Measurements from ENCODE around the gene ZC3H4.

- TF ChIP-seq, protein P1, sequence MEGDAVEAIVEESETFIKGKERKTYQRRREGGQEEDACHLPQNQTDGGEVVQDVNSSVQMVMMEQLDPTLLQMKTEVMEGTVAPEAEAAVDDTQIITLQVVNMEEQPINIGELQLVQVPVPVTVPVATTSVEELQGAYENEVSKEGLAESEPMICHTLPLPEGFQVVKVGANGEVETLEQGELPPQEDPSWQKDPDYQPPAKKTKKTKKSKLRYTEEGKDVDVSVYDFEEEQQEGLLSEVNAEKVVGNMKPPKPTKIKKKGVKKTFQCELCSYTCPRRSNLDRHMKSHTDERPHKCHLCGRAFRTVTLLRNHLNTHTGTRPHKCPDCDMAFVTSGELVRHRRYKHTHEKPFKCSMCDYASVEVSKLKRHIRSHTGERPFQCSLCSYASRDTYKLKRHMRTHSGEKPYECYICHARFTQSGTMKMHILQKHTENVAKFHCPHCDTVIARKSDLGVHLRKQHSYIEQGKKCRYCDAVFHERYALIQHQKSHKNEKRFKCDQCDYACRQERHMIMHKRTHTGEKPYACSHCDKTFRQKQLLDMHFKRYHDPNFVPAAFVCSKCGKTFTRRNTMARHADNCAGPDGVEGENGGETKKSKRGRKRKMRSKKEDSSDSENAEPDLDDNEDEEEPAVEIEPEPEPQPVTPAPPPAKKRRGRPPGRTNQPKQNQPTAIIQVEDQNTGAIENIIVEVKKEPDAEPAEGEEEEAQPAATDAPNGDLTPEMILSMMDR (conservative IDR thresholded peaks at IDR 0.05; ENCODE audit: low read length) = no peak
- TF ChIP-seq EZH2phosphoT487 (IDR thresholded peaks at IDR 0.05; ENCODE audit: borderline replicate concordance) = no peak
Measured at GRCh38 chr19:47023448-47023794, 90.2 kb downstream of the ZC3H4 start.

Data from Loucy (cell line).